DMS53 (cell line): ENCODE measurements around the gene SPTBN5.
A peak's percentile ranks its signal among the peaks of the same experiment; 100 is the strongest.

ENCODE experiments used
- DNase-seq: peaks from one replicate; lab custom pipeline; 2025; lab: John Stamatoyannopoulos, UW

Gene SPTBN5

GRCh38 chr15:41926185-41927056, 32.6 kb upstream of the SPTBN5 start:
- DNase-seq: no peak

- no peak for DNase-seq
Observed at GRCh38 chr15:41925086-41925608, 31.3 kb upstream of the SPTBN5 start.

- no peak for DNase-seq
Observed at GRCh38 chr15:41923401-41923997, 29.6 kb upstream of the SPTBN5 start.

- DNase-seq: no peak
Observed at GRCh38 chr15:41922353-41922752, 28.5 kb upstream of the SPTBN5 start.

GRCh38 chr15:41921639-41922038, 27.8 kb upstream of the SPTBN5 start:
- DNase-seq: no peak

- no peak for DNase-seq
Observed at GRCh38 chr15:41921167-41921566, 27.3 kb upstream of the SPTBN5 start.

GRCh38 chr15:41919954-41920538, 26.2 kb upstream of the SPTBN5 start:
- peak; percentile 64 for DNase-seq

- DNase-seq: peak; percentile 34
Observed at GRCh38 chr15:41919201-41919820, 25.5 kb upstream of the SPTBN5 start.

GRCh38 chr15:41918506-41919126, 24.8 kb upstream of the SPTBN5 start:
- DNase-seq: no peak

GRCh38 chr15:41917767-41918430, 24.0 kb upstream of the SPTBN5 start:
- DNase-seq: peak; percentile 57

GRCh38 chr15:41915255-41915994, 21.6 kb upstream of the SPTBN5 start:
- DNase-seq: no peak

GRCh38 chr15:41914411-41914810, 20.6 kb upstream of the SPTBN5 start:
- DNase-seq: no peak

GRCh38 chr15:41913256-41913655, 19.4 kb upstream of the SPTBN5 start:
- no peak for DNase-seq

GRCh38 chr15:41911691-41912345, 18.0 kb upstream of the SPTBN5 start:
- no peak for DNase-seq

- DNase-seq: no peak
Observed at GRCh38 chr15:41908736-41909461, 15.0 kb upstream of the SPTBN5 start.

- no peak for DNase-seq
Observed at GRCh38 chr15:41907141-41907540, 13.3 kb upstream of the SPTBN5 start.

GRCh38 chr15:41906608-41907007, 12.8 kb upstream of the SPTBN5 start:
- DNase-seq: no peak

GRCh38 chr15:41905036-41905793, 11.4 kb upstream of the SPTBN5 start:
- no peak for DNase-seq

GRCh38 chr15:41904541-41905005, 10.7 kb upstream of the SPTBN5 start:
- DNase-seq: peak; percentile 70
